GM18907 (cell line): ENCODE results near the gene FBXO45.
"Not testable (repeated sequence)": the region's sequence is repeated elsewhere in the genome, so short reads cannot be mapped to it uniquely, and the experiment has no call there.

Experiments
- ATAC-seq: cut with Tn5 transposase; IDR thresholded peaks from one replicate; pipeline ENCODE4 v1.9.1; 2021; ENCODE audit warnings: mild to moderate bottlenecking, moderate library complexity; ENCODE audit not compliant: unreplicated experiment

Gene FBXO45

GRCh38 chr3:196555295-196555694 is 13.2 kb upstream of the FBXO45 start:
- ATAC-seq = no peak

GRCh38 chr3:196557236-196557635 is 11.2 kb upstream of the FBXO45 start:
- ATAC-seq = no peak

DNA sequence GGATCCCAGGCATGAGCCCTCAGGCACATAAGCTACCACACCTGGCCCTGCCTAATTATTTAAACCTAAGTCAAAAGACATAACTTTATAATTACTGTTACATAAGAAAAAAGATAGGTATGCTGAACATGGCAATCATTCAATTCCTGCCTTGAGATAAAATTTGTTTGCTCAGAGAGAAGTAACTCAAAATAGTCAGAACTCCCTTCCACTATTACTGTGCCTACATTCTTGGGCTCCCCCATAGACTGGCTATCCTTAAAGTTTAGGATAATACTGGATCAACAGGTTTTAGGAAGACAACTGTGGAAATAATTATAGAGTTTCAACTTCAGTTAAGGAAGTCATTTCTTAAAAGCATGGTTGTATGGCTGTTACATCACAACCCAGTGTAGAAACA is 10.0 kb upstream of the FBXO45 start:
- no peak for ATAC-seq

DNA sequence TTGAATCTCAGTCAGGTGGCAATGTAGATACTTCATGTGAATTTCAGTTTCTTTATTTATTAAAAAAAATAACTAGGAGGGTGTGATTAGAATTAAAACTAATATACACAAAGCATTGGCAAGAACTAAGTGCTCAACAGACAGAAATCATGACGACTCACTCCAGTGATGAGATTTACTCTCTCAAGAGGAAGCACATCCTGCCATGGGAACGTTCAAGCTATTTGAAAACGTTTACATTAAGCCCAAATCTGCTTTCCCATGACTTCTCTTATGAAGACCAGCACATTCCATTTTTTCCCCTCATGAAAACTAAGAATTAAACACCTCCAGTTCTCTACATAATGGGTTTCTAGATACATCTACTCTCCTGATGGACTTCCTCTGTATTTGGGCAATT is 8.6 kb upstream of the FBXO45 start:
- no peak for ATAC-seq

GRCh38 chr3:196563721-196564225 is 4.7 kb upstream of the FBXO45 start:
- ATAC-seq = no peak

GRCh38 chr3:196569003-196569516 is 600 bp downstream of the FBXO45 start:
- peak; percentile 51 for ATAC-seq

DNA sequence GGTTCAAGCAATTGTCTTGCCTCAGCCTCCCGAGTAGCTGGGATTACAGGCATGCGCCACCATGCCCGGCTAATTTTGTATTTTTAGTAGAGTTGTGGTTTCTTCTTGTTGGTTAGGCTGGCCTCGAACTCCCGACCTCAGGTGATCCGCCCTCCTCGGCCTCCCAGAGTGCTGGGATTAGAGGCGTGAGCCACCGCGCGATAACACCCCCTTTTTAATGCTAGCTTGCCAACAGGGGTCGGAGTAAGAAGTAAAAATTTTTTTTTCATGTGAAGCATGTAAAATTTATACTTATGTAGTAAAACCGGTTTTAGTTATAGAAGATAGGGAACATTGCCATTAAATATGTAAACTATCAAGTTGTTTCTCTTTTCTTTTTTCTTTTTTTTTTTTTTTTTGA is 1.9 kb downstream of the FBXO45 start:
- not testable (repeated sequence) for ATAC-seq

GRCh38 chr3:196572389-196572788 is 3.9 kb downstream of the FBXO45 start:
- ATAC-seq = no peak

DNA sequence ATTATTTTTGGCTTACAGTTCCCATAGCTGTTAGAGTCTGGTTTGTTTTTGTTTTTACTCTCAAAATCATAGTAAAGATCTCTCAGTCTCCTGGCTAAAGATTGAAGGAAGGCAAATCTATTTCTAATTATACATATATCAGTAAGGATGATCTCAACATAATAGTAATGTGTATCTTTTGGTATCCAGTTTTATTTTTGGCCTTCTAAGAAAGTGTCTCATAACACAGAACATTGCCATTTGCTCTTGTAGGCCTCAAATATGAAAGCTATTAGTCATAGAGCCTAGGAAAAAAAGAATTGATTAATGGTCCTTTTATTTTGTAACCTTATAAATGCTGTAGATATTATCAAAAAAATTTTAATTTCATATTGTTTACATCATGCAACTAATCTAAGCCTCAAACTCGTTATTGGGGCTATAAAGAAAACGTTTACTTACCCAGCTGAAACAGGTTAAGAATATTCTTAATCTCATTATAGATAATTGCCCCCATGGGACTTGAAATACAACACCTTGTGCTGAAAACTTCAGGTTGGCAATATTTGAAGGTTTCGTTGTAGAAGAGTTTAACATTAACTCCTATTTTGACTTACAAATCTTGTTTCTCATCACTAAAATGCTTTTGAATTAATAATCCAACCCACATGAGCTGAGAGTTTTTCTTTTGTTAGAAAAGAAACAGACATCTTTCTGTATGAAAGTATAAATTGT is 16.7 kb downstream of the FBXO45 start:
- ATAC-seq = no peak

GRCh38 chr3:196590279-196590678 is 21.8 kb downstream of the FBXO45 start:
- no peak for ATAC-seq

DNA sequence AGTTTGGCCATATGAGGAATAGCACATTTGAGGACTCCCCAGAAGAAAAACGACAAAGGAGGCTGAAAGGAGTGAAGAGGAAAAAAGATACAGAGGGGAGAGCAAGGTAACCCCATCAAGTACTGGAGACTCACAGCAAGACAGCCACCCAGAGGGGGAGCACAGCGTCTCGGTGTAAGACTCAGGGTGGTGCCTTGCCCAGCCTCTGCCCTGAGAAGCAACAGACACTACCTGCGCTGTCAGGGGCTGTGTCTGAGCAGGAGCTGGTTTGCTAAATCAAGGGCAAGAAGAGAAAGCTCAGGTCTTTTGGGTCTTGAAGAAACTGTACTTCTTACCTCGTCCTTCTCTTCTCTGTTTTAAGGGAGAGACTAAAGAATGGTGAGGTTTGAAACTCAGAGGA is 27.9 kb downstream of the FBXO45 start:
- ATAC-seq = no peak

DNA sequence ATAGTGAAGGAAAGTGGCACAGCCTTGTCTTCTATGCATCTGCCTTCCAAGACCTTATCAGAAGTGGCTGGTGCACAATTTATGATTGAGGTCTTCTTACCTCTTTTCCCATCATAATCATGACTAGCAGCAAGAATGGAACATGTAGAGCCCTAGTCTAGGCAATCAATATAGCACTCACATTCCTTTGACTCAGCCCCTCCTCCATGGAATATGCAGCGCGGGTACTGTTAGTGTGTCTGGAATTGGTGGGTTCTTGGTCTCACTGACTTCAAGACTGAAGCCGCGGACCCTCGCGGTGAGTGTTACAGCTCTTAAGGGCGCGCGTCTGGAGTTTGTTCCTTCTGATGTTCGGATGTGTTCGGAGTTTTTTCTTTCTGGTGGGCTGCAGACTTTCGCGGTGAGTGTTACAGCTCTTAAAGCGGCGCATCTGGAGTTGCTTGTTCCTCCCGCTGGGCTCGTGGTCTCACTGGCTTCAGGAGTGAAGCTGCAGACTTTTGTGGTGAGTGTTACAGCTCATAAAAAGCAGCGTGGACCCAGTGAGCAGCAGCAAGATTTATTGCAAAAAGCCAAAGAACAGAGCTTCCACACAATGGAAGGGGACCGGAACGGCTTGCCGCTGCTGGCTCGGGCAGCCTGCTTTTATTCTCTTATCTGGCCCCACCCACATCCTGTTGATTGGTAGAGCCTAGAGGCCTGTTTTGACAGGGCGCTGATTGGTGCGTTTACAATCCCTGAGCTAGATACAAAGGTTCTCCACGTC is 29.7 kb downstream of the FBXO45 start:
- not testable (repeated sequence) for ATAC-seq

- no peak for ATAC-seq
These were observed 31.3 kb downstream of the FBXO45 start for GRCh38 chr3:196599734-196600128.

- ATAC-seq = no peak
These were observed 31.9 kb downstream of the FBXO45 start for GRCh38 chr3:196600359-196600758.

DNA sequence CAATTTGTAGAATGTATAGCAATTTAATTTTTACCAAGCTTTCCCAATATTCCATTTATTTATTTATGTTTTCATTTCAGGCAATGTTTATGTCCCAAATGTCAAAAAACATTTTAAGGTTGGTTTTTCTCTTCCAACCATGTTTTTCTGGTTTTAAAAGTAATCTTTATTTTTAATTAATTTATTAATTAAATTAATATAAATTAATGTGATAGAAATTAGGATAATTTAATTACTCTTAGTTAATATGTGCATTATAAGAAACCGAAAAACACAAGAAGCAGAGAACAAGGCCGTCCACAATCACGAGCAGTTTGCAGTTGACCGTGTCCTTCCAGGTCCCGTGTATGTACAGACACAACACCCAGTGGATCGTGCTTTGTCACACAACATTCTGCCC is 34.2 kb downstream of the FBXO45 start:
- no peak for ATAC-seq

- ATAC-seq = no peak
These were observed 35.2 kb downstream of the FBXO45 start for GRCh38 chr3:196603683-196604082.

GRCh38 chr3:196604548-196604947 is 36.1 kb downstream of the FBXO45 start:
- ATAC-seq = no peak

- ATAC-seq = no peak
These were observed 40.2 kb downstream of the FBXO45 start for GRCh38 chr3:196608693-196609092.

DNA sequence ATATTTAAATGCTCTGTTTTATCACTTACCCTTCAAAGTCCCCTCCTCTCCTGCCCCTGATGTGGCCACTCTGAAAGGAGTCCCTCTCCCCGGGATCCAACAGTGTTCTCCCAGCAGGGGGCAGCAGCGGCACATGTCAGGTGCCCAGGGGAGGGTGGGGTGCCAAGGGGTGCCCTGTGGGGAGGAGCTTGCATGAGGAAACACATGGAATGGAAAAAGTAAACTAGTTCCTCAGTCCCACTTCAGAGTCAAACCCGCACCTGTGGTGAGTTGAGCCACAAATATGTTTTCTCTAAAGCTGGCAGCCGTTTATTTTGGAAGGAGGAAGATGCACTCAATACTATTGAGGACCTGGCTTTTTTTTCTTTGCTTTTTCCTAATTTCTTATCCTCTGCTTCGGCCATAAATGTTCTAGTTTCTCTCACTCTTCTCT is 40.9 kb downstream of the FBXO45 start:
- ATAC-seq = peak; percentile 68

GRCh38 chr3:196609805-196610515 is 41.5 kb downstream of the FBXO45 start:
- no peak for ATAC-seq

DNA sequence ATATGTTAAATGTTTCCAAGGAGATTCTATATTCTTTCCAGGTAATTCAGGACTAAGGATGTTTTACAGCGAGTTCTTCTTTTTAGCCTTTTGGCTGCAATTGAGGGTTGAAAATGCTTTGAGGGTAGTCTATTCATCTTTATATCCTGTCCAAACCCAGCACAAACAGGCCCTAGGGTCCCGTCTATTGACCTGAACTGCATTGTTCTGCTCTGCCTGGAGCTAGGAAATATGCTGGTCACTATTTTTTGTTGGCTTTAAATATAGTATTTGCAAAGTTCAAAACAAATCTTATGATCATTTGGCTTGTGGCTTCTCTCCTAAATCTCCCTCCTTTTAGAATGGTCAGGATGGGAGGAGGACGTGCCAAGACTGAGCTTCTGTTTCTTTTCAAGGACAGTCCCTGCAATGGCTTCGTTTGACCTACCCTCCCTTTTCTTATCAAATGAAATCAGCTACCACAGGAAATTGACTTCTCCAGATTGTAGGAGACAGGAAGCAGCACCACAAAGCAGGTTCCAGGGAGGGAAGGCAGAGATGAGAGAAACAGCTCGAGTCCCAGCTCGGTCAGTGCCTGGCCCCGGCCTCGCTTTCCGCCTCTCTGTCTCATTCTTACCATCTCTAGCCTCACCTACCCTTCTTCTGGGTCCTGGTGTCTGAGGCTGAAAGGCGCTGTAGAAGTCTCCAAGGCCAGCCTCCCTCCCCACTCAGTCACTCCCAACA is 43.5 kb downstream of the FBXO45 start:
- no peak for ATAC-seq
